ENCODE data around the gene ING3.

Gene ING3

DNA sequence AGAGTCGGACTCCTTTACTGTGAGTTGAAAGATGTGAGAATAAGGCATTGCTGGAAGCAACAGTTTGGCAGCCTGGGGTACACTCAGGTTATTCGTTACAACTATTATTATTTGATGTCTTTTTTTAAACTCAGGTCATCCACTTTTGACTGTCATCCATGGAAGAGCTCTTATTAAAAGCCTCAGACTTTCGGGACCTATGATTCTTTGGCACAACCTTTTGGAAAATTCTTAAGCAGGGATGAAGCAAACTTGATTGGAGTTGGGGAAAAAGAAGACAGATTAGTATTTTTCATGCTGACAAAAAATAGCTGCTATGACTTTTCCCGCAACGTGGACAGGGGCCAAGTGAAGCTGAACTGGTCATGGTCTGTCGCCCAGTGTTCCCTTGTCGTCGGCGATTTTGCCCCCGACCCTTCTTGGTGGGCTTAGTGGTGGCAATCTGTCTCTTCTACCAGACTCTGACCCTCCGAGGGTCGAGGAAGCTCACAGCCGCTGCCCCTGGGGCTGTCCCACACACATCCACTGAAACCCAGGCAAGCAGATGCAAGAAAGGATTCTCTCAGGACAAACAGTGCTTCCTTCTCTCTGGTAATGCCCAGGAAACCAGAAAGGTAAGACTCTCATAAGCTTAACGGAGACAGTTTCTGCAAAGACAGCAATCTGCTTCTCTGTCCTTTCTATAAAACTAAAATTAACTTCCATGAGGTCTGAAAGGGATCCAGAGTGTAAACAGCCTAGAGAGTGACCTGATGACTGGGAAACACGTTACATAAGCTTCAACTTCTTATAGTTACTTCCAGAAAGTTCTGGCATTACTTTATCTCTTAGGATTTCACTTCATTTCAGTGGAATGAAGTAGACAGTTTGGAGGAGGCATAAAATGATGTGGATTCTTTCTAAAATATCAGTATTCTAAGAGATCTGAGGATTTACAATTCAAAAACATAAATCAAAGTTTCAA lies 39.0 kb downstream of the ING3 start:
- DNase-seq, result no peak

DNA sequence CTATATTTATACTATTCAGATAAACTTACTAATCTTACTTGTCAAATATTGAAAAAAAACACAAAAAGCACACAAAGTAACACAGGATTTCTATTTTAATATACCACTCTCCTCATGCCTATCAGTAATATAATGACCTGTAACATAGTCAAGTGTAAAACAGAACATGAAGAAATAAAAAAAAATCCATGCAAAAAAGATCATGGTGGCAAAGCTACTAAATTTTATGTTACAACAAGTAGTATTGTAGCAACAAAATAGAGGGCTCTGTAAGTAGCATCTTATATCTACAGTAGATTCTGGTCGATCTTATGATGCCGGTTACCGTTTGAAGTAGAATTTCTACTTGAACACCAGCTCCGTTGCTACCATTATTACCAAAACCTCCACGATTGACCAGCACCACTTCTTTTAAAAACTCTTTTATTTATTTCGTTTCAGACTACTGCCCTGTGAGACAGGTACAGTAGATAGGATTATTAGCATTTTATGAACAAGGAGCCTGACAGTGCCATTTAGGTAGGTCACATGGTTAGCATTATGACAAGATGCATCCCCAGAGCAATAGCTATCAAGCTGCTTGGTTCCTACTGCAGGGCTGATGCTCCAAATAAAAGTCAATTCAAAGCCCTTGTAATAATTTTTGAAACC lies 40.0 kb downstream of the ING3 start:
- no peak for DNase-seq

DNA sequence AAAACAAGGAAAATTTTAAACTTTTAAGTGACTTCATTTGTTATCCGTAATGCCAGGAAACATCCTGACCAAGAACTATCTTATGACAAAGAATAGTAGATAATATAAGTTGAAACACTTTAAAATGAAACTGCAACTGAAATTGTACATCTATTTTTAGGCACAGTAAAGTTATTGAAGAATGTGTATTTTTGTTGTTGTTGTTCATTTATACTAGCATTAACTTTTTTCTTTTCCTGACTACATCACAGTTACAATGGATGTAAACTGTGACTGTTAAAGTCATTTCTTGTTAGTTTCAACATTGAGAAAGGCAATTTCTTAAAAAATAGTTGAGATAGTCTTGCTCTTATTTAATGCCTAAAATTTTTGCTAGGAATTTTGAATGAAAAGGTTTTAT lies 40.6 kb downstream of the ING3 start:
- DNase-seq, result no peak

DNA sequence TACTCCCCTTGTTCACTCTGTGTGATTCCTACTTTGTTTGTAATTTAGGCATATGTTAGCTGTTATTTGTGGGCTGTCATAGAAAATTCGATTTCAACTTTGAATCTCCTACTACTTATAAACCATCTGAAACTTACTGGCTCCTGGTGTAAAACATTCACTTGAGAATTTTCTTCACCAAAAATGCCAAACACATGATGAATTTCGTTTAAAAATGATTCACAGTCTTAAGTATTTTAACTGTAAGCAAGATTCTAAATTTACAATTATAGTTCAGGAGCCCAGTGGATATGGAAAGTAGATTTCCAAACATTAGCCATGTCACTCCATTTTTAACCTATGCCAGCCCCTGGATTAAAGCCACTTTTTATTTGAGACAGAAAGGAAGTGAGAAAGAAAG lies 41.0 kb downstream of the ING3 start:
- DNase-seq, result no peak

DNA sequence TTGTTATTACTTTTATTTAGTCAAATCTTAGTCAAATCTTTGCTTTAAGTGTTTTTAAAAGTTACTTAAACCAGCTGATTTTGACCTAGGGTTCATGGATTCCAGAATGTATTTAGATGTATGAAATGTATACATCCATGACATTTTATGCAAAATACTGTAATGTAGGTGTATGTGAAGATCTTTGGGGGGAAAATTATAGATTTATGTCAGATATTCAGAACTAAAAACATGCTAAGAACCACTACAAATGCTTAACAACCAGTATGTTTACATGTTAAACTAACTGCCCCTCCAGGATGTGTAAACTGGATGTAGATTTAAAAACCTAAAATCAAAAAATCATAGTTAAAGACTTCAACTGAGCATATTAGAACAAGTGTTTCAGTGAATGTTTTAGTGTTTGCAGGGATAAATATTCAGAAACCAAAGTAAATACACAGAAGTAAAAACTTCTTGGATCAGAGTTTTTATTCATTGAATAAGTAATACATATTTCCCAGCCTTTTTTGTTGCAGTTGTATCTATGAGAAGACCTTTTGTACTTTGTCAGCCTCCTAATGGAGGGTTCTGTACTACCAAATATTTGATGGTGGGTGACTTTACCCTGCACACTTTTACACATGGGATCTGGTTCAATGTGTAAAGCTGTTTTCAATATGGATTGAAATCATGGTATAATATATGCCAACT lies 41.8 kb downstream of the ING3 start:
- no peak for DNase-seq

DNA sequence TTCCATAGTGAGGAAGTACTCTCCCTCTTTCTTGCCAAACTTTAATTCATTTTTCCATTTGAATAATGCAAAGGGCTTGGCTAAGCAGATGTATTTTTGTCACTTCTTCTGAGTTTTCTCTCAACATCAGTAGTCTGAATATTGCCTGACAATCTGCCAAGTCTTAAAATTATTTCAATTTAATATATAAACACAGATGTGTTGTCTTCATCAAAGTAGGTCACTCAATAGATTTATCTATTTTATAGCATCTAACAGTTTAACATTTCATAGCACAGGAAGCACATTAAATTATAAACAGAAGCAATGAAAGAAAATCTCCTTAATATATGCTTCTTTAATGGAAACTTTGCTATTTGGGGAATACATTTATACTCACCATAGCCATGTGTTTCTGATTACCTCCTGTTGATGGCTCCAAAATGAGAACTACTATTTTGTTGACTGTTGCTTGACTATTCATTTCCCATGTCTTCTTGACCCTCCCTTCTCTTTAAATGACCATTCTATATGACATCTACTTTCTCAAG lies 42.5 kb downstream of the ING3 start:
- no peak for DNase-seq

DNA sequence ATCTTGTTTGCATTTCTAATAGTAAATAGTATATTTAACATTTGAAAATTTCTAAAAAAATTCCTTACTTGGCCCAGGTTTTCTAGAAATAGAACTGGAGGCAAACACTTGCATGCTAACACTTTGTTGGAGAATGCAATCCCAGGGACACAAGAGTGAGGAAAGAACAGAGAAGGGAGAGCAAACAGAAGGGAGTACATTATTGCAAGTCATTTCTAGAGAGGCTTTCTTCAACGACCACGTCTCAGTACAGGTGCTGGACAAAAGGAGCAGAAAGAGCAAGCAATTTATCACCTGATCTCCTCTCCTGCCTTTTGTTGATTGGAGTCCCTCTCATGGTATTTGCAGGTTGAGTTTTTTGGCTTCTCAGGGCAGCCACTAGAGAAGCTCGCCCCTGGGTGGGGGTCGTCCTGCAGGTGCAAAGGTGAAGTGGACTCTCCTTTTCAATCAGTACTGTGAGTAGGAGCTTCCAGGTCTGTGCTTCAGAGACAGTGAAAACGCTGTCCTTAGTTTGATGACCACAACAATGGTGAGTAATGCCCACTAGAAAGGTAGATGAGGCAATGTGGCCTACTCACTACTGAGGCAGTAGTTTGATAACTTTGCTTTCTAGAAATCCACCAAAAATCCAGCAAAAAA lies 43.1 kb downstream of the ING3 start:
- no peak for DNase-seq

DNA sequence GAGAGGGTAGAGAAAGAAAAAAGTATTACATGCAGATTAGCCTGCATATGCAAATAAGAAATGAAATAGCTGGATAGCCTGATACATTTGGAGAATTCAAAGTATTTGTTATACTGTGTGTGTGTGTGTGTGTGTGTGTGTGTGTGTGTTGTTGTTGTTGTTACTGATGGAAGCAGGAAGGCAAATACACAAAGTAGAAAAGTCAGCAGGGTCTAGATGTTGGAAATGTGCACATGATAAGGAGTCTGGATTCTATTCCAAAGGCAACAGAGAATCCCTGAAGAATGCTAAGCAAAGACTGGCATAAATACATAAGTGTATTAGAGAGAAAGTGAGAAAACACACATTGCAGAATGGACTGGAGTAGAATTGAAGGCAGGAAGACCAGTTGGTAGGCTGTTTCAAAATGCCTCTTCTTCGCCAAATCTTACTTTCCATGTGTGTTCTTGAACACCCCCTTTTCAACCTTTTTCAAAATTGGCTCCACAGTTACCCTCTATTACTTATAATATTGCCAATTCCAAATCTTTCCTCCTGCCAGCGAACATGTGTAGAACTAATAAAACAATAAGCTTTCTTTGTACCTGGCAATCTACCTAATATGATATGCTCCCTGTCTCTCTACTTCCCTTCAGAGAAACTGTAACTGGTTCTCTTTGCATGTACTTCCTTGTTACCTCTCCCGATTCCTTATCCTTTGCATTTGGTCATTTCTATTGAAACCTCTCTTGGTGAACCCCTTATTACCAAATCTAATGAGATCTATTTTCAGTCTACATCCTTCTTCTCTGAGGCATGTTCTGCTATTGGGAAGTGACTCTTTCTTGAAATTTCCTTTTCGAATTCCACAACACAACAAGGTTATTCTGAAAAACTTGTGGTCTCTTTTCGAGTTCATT lies 44.2 kb downstream of the ING3 start:
- no peak for DNase-seq

DNA sequence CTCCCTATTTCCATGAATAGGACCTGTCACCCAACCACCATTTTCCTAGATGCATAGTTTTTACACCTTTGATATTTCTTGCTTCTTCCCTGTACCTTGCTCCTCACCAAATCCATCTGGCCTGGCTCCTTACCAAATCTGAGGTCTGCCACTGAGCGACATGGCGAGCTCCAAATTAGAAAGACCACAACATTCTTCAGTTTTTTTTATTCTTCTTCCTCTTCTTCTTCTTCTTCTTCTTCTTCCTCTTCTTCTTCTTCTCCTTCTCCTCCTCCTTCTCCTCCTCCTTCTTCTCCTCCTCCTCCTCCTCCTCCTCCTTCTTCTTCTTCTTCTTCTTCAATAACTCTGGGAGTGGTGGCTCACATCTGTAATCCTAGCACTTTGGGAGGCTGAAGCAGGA lies 45.1 kb downstream of the ING3 start:
- DNase-seq, result no peak

DNA sequence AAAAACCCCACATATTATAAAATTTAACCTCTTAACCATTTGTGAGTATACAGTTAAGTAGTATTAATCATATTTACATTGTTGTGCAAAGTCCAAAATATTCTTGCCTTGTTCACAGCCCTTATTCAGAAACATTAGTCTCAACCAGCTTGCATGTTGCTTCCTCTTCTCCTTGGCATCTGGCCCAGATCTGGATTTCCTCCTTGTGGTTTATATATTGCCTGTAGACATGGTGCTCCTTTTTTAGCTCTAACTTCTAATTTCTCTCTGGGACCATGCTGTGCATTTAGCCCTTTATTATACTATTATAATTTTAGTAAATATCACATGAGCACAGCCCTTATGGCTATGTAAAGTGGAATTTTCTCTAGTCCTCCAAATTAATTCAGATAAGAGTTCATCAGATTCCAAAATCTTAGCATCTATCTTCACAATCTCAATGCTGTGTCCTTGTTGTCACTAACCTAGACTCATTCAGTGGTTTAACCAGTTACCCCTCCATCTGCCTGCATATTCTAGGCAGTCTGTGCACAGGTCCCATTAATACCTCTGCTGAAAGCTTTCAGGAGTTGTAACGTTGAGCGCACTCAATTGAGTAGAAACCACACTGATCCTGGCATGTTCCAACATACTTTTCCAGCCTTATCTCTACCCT lies 45.9 kb downstream of the ING3 start:
- DNase-seq, result no peak

DNA sequence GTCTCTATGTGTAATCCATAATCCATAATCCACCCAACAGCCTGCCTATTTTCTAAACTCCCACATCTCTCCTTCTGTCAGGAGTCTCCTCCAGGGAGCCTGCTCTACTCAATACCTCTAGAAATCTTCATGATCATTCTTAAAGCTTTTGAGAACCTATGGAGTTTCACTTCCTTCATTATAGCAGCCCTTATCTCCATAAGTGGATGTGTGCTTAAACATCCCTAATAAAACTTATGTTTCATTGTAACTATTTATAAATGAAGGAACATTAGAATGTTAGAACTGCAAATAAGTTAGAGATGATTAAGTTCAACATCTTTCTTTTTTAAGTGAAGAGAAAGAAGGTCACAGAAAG lies 46.4 kb downstream of the ING3 start:
- no peak for DNase-seq

DNA sequence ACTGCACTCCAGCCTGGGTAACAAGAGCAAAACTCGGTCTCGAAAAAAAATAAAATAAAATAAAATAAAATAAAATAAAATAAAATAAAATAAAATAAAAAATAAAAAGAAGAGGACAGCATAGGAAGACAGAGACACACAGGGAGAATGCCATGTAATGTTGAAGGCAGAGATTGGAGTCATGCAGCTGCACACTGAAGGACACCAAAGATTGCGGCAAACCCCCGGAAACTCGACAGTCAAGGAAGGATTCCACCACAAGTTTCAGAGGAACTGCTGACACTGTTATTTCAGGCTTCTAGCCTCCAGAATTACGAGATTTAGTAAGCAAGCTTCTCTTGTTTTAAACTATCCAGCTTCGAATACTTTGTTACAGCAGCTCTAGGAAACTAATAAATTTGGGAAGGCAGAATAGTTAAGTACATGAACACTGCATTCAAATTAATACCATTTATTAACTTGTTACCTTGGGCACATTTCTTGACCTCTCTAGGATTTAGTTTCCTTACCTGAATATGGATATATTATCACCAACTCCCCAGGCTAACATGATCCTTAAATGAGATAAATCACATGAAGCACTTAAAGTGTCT lies 47.4 kb downstream of the ING3 start:
- no peak for DNase-seq

DNA sequence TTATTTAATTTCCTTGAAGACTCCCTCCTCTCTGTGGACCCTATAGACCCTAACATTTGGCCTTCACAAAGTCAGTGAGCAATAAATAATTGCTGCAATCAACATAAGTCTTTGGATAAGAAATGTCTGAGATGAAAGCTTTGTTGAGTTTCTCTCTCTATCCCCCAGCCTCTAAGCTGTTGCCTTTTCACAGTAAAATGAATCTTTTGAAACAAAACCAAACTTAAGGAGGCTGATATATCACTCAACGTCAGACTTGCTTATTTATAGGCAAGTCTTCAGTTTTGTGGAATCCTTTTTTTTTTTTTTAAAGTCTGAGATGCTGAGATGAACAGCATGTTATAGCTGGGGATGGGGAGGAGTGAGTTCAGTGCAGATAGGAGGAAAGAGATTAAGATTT lies 47.9 kb downstream of the ING3 start:
- DNase-seq, result no peak

DNA sequence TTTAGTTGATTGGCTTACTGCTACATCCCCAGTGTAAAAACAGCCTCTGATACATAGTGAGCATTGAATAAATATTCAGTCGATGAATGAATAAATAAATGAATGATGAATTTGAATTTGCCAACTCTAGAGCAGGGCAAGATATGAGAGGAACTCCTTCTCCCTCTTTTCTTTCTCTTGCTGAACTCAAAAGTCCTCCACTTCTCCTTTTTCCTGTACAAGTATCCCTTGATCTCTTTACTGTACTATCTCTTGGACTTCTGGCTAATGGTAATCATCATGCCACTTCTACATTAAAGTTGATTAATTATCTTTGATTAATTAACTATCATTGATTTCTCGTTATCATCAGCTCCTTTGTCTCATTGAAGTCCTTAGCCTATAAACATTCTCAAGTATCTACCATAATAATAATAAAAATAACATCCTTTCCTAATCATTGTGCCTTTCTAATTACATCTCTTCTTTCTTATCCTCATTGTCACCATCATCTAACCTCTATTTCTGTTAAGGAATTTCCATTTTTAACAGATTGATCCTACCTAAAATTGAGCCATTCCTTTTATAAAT lies 48.5 kb downstream of the ING3 start:
- no peak for DNase-seq

DNA sequence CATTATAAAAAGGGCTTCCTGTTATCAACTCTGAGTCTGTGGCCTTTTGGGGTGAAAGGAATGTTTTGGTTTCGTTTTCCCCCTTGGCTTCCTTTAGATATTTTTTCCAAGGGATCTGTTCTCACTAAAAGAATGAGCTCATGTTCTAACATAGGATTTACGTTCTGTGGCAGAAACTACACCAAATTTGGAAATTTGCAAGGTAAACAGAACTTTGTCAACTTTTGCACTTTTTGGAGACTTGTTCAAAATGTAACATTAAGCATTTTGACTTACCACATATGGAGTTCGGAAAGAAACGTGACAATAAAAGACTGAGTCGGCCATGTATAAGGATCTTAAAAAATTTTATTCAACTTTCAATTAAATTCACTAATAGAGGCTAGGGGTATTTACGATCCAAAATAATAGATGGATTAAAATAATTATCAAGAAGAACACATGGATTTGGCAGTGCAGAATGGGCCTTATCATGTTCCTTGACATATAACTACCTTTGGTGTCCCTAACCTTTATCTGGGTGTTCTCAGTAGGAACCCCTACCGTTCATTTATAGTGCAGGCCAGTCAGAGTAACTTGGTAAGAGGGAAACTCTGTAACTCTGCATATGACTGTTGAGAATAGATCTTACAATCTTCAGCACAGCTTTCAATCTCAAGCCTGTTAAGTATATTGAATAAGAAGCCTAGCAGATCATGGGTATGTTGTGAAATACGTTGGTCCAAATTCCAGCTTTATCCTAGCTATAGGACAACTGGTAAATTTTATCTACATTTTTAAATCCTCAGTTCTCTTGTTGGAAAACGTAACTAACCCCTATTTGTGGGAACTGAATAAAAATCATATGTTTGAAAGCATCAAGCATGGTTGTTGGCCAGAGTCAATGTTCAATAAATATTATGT lies 49.8 kb downstream of the ING3 start:
- DNase-seq, result no peak

DNA sequence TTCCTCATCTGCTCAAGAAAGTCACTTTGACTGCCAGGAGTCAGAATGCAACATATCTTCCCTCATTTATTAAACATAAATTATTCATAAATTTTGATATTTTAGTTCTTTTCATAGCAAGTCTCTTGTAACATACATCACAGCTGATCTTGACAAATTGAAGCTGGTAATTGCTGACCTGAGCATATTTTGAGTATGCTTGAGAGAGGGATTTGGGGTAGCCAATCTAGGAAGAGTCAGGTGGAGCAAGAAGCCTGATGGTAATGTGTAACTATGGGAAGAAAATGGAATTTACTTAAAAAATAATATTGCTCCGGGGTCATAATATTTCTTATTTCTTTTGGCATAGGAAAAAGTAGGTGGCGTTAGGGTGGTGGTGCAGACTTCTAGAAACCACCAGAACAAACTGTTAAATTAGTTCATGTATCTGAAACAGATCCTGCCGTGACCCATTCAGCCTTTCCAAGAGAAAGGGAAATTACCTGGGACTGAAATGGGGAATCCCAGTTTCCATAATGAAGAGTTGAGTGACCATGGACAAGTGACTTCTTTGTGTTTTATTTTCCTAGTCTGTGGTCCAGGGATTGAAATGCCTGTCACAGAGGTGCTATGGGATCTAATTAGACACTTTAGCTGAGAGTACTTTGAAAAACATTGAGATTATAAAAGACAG lies 50.8 kb downstream of the ING3 start:
- DNase-seq, result no peak

DNA sequence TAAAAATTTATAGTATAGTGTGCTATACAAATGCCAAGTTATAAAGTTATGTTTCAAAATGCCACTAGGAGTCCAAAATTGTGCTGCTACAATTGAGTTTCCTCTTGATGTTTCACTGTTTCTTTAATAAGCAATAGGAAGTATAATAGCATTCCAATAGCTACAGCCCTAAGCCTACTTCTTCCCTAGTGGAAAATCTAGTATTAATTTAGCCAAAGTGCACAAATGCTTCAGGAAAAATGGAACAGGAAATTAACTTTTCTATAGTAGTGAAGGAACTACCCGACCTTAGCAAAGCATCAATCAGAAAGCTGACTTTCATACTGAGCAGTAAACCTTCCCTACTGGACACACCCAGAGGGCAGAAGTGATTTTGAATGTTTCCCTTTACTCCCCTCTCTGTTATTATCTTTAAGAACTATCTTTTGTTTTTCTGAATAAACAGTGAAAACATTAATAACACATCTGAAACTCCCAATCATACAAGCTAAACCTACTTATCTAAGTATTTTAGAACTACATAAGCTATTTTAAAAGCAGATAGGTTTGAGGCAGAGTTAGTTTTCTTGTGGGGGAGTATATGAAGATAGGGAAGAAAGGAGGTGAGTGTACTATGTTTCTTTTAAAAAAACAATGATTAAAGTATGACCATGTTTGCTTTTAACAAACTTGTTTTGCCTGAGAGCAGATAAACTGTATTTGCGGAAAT lies 51.6 kb downstream of the ING3 start:
- DNase-seq, result no peak

DNA sequence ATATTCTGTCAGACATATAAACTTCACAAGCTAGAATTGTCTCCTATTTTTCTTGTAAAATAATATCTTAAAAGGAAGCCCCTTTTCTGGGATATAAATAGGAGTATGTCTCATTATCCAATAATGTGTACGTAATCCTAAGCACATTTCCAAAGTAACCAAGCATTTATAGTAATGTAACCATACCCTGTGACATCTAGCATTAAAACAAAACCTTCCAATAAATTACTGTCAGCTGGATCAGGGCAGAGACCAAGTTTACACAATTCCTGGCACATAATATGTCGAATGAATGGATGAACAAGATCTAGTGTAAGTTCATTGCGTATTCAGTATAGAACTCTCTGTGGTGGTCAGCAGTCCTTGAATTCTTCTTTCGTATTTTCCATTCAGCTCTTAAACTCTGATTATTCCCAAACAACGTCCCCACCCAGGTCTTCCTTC lies 52.2 kb downstream of the ING3 start:
- no peak for DNase-seq

All from activated CD4-positive, CD25-positive, alpha-beta regulatory T cell treated with anti-CD3 and anti-CD28 coated beads, Interleukin-2, amount 50 U/mL, for 72 hours (primary cell).